ENCODE data around the gene BATF3.

DNA sequence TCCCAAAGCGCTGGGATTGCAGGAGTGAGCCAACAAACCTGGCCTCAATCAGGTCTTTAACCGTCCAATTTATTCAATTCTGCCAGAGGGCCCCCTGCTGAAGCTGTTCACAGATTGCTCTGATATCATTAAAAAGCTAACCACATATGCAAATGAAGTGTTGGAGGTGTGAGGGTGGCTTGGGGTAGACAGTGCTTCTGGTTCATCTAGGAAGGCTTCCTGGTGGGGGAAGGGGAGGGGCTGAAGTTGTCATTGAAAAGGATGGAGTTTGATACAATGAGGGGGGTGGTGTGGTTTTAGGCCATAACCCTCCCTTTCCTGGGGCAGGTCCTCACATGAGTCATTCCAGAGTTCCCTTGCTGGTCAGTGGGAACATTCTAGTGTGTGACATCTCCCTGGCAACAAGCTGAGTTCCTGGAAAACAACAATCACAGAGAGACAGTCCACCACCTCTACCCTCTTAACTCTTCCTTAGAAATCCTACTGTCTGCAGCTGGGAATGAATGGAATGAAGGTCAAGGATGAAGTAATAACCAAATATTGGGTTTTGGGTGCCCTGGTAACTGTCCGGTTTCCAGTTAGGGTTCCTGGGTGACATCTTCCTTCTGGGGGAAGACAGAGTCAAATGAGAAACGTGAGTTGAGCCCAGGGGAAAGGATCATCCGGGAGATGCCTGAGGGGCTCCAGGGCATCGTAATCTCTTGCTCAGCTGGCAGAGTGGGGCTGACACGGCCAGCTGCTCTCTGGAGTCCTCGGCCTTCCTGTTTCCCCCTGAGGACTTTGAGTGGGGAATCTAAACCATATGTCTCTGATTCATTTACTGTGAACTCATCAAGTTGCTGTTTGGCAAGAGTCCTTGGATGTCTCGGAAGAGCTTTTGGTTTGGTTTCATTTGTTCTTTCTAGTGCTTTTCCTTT, 32.2 kb downstream of the BATF3 start:
- no peak for TF ChIP-seq YY1 (IDR thresholded peaks at IDR 0.05; ENCODE audit: low read depth)
- TF ChIP-seq, protein P1, sequence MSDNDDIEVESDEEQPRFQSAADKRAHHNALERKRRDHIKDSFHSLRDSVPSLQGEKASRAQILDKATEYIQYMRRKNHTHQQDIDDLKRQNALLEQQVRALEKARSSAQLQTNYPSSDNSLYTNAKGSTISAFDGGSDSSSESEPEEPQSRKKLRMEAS (IDR thresholded peaks at IDR 0.05), result no peak
- TF ChIP-seq ZBTB7A (IDR thresholded peaks at IDR 0.05; ENCODE audit: low read depth), result no peak
